ENCODE results near the gene TSC1. TPM values are rescaled to one million over a fixed set of nuclear protein-coding genes. Genes with fewer than 3 reads are reported as not detected.

The TSC1 gene
- total RNA-seq, 4 donors from 2014 or later, result 36.7 to 45.3 (median 39.7) TPM

- H3K4me3 ChIP-seq, result no peak overlapping the region
- in situ Hi-C loops (cut with MboI; ENCODE audit: low sequenced_read_pairs in 4 of 4) (no loop called here), intact Hi-C loops (cut with DNase I; ENCODE audit: low total_unique reads) (no loop called here)
- ATAC-seq (no peak), DNase-seq (no peak)
- H3K4me1 ChIP-seq, result no peaks in the 10 kb centered on the region
- TF ChIP-seq CTCF (IDR thresholded peaks at IDR 0.05 in 4 of 5, conservative IDR thresholded peaks at IDR 0.05 in 1 of 5) (no peak), POLR2A (IDR thresholded peaks at IDR 0.05) (no peak)
- no peak overlapping the region for H3K27ac ChIP-seq
- no peaks in the 10 kb centered on the region for H3K9me3 ChIP-seq
- no peaks in the 10 kb centered on the region for H3K36me3 ChIP-seq
- peaks cover 0 to 3% (median 0%) of the 10 kb centered on the region in 3 donors for H3K27me3 ChIP-seq
Measured at GRCh38 chr9:132866898-132867297, 77.5 kb downstream of the TSC1 start.

GRCh38 chr9:132864691-132865090, 79.7 kb downstream of the TSC1 start:
- ATAC-seq (no peak), DNase-seq (no peak)
- TF ChIP-seq POLR2A (IDR thresholded peaks at IDR 0.05), result no peak
- TF ChIP-seq CTCF (IDR thresholded peaks at IDR 0.05 in 4 of 5, conservative IDR thresholded peaks at IDR 0.05 in 1 of 5), result no peak
- Histone ChIP-seq H3K36me3 (no peaks in the 10 kb centered on the region), H3K9me3 (no peaks in the 10 kb centered on the region), H3K4me1 (no peaks in the 10 kb centered on the region), H3K27ac (no peak overlapping the region), H3K4me3 (no peak overlapping the region), H3K27me3 (no peaks in the 10 kb centered on the region)
- in situ Hi-C loops (cut with MboI; ENCODE audit: low sequenced_read_pairs in 4 of 4), result no loop called here
- intact Hi-C loops (cut with DNase I; ENCODE audit: low total_unique reads), result no loop called here

GRCh38 chr9:132864277-132864676, 80.1 kb downstream of the TSC1 start:
- no peaks in the 10 kb centered on the region for H3K4me1 ChIP-seq
- H3K27ac ChIP-seq, result no peak overlapping the region
- intact Hi-C loops (cut with DNase I; ENCODE audit: low total_unique reads), result no loop called here
- TF ChIP-seq CTCF (IDR thresholded peaks at IDR 0.05 in 4 of 5, conservative IDR thresholded peaks at IDR 0.05 in 1 of 5), result no peak
- H3K27me3 ChIP-seq, result no peaks in the 10 kb centered on the region
- in situ Hi-C loops (cut with MboI; ENCODE audit: low sequenced_read_pairs in 4 of 4), result no loop called here
- H3K36me3 ChIP-seq, result no peaks in the 10 kb centered on the region
- ATAC-seq (no peak), DNase-seq (no peak)
- no peaks in the 10 kb centered on the region for H3K9me3 ChIP-seq
- no peak overlapping the region for H3K4me3 ChIP-seq

GRCh38 chr9:132863096-132863495, 81.3 kb downstream of the TSC1 start:
- Histone ChIP-seq H3K27me3 (no peaks in the 10 kb centered on the region), H3K4me3 (no peak overlapping the region), H3K4me1 (no peaks in the 10 kb centered on the region), H3K36me3 (no peaks in the 10 kb centered on the region), H3K9me3 (no peaks in the 10 kb centered on the region), H3K27ac (no peak overlapping the region)
- no peak for ATAC-seq
- no peak for TF ChIP-seq CTCF (IDR thresholded peaks at IDR 0.05 in 4 of 5, conservative IDR thresholded peaks at IDR 0.05 in 1 of 5)
- no peak for TF ChIP-seq POLR2A (IDR thresholded peaks at IDR 0.05)
- DNase-seq, result no peak
- in situ Hi-C loops (cut with MboI; ENCODE audit: low sequenced_read_pairs in 4 of 4), result no loop called here
- intact Hi-C loops (cut with DNase I; ENCODE audit: low total_unique reads), result no loop called here

- intact Hi-C loops (cut with DNase I; ENCODE audit: low total_unique reads) (no loop called here), in situ Hi-C loops (cut with MboI; ENCODE audit: low sequenced_read_pairs in 4 of 4) (no loop called here)
- no peak overlapping the region for H3K27ac ChIP-seq
- no peaks in the 10 kb centered on the region for H3K27me3 ChIP-seq
- no peaks in the 10 kb centered on the region for H3K9me3 ChIP-seq
- H3K4me1 ChIP-seq, result no peaks in the 10 kb centered on the region
- TF ChIP-seq POLR2A (IDR thresholded peaks at IDR 0.05), result no peak
- no peak for TF ChIP-seq CTCF (IDR thresholded peaks at IDR 0.05 in 4 of 5, conservative IDR thresholded peaks at IDR 0.05 in 1 of 5)
- no peak for ATAC-seq
- H3K36me3 ChIP-seq, result no peaks in the 10 kb centered on the region
- no peak for DNase-seq
- no peak overlapping the region for H3K4me3 ChIP-seq
Measured at GRCh38 chr9:132862533-132862932, 81.9 kb downstream of the TSC1 start.

Measured in gastrocnemius medialis (tissue), 4 donors.